ENCODE measurements around the gene TBC1D22A.
A peak's percentile ranks its signal among the peaks of the same experiment; 100 is the strongest.

Gene TBC1D22A

GRCh38 chr22:46995501-46996360, 233.3 kb downstream of the TBC1D22A start:
- no peak for TF ChIP-seq CTCF (IDR thresholded peaks at IDR 0.05)

- peak; percentile 51 for TF ChIP-seq CTCF (IDR thresholded peaks at IDR 0.05)
Observed at GRCh38 chr22:46996595-46997310, 234.3 kb downstream of the TBC1D22A start.

DNA sequence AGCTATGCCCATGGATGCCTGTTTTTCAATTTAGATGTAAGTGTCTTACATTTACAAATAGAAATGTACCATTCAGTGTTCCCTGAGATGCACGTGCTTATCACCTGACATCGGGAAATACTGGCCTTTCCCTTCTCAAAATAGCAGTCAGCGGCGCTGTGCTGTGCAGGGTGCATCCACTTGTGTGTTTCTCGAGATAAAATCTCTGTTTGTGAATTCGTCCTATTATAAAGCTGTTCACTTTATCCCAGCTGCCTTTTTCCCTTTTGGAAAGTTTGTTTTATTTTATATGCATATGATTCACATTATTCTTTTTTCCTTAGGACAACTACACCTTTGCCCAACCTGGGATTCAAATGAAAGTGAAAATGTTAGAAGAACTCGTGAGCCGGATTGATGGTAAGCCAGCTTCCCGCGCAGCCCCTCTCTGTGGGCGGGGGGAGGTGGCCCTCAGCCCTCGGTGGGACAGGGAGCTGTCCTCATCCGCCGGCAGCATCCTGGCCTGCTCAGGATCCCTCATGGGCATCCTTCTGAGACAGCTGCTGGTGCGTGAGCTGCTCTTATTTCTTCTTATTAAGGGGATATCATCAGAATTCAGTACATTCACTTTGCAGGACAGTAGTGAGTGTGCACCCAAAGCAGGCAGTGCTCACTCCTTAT, 235.0 kb downstream of the TBC1D22A start:
- TF ChIP-seq CTCF (IDR thresholded peaks at IDR 0.05): no peak

GRCh38 chr22:46998331-46998730, 235.9 kb downstream of the TBC1D22A start:
- TF ChIP-seq CTCF (IDR thresholded peaks at IDR 0.05): no peak

GRCh38 chr22:47000256-47000655, 237.8 kb downstream of the TBC1D22A start:
- no peak for TF ChIP-seq CTCF (IDR thresholded peaks at IDR 0.05)

- no peak for TF ChIP-seq CTCF (IDR thresholded peaks at IDR 0.05)
Observed at GRCh38 chr22:47000888-47001287, 238.4 kb downstream of the TBC1D22A start.

DNA sequence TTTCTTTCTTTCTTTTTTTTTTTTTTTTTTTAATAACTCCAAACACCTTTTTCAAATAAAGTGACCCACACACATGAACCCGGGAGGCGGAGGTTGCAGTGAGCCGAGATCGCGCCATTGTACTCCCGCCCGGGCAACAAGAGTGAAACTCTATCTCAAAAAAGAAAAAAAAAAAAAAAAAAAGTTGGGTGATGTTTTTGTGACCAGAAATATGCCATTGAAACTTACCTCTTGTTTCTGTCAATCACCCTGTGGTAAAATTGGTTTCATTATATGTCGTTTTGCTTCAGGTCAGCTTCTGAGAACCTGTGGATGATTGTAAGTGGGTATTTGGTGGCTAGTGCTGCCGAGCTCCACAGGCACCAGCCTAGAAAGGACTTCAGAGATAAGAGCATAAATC, 238.8 kb downstream of the TBC1D22A start:
- TF ChIP-seq CTCF (IDR thresholded peaks at IDR 0.05): no peak
